Esophagus muscularis mucosa (tissue), 4 donors: Measurements from ENCODE around the gene CSN1S1.

Experiments used
- EP300 ChIP-seq: sonication (generic); formaldehyde crosslinking; IDR thresholded peaks from one replicate; pipeline ENCODE4 v1.6.1; 2017; ENCODE audit warnings: antibody characterized with exemption
- POLR2A ChIP-seq: fragments of 450-650 bp; IDR thresholded peaks from one replicate; pipeline ENCODE4 v1.6.1; 2017; ENCODE audit warnings: antibody characterized with exemption, moderate library complexity, mild to moderate bottlenecking, low read depth
- POLR2AphosphoS5 ChIP-seq, 2 donors: sonication (generic); formaldehyde crosslinking; IDR thresholded peaks; one replicate each; pipeline ENCODE4 v1.6.1; 2017; ENCODE audit warnings: antibody characterized with exemption in 2 of 2
- TF ChIP-seq, protein P1 (sequence below), 3 experiments: fragments of 200-600 bp in 2 of 3; fragments of 450-650 bp in 1 of 3; sonication (generic) in 2 of 3; IDR thresholded peaks; one replicate each; pipeline ENCODE4 v1.5.1; 2017 to 2019; ENCODE audit warnings: antibody characterized with exemption in 3 of 3, mild to moderate bottlenecking in 2 of 3, moderate library complexity in 1 of 3

DNA sequence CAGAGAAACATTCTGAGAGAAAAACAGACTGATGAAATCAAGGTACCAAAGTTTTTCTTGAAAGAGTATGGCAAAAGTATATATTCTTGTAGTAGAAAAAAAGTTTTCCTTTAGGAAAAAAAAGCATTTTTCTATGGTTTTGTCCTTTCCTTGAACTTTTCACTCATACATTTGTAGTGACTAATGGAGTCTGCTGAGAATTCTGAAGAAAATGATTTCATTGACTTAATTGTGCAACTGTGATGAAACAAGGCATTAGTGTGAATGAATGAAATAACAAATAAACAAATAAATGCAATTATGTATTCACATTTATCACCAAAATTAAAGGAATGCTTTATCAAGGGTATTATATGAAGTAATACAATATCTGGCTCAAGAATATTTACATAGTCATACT lies 5.7 kb downstream of the CSN1S1 start:
- TF ChIP-seq, protein P1, sequence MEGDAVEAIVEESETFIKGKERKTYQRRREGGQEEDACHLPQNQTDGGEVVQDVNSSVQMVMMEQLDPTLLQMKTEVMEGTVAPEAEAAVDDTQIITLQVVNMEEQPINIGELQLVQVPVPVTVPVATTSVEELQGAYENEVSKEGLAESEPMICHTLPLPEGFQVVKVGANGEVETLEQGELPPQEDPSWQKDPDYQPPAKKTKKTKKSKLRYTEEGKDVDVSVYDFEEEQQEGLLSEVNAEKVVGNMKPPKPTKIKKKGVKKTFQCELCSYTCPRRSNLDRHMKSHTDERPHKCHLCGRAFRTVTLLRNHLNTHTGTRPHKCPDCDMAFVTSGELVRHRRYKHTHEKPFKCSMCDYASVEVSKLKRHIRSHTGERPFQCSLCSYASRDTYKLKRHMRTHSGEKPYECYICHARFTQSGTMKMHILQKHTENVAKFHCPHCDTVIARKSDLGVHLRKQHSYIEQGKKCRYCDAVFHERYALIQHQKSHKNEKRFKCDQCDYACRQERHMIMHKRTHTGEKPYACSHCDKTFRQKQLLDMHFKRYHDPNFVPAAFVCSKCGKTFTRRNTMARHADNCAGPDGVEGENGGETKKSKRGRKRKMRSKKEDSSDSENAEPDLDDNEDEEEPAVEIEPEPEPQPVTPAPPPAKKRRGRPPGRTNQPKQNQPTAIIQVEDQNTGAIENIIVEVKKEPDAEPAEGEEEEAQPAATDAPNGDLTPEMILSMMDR (IDR thresholded peaks at IDR 0.05): no peak
- TF ChIP-seq POLR2A (no peak), EP300 (no peak), POLR2AphosphoS5 (IDR thresholded peaks at IDR 0.05) (no peak)
